T-helper 9 cell (primary cell): ENCODE data around the gene CMTM1.

Source experiments
- DNase-seq: peaks from one replicate; pipeline ENCODE4 v3.0.0-alpha.2; 2020
- total RNA-seq, 2 donors: gene quantifications; one replicate each; lab custom pipeline; 2026; lab: John Stamatoyannopoulos, UW

Gene CMTM1
- 0.48 to 3.9 reads per million in 2 donors for total RNA-seq

GRCh38 chr16:66566051-66566901 is at the start of gene CMTM1:
Gene CMTM1 (plus strand): TSS chr16:66566439. CDS start chr16:66566514, 75 bp downstream.
- DNase-seq, result no peak

DNA sequence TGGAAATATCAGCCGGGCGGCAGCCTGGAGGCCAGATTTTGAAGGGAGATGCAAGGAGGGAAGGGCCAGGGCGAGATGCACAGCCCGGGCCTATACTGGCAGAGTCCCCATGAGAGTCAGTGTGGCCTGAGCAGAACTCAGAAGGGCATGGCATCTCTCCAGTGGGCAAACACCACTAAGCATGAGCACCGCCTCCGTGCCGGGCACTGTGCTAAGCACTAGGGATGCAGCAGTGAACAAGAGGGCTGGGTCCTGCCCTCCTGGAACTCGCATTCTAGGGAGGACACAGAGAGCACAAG is 49.8 kb upstream of the CMTM1 start:
- DNase-seq, result no peak

DNA sequence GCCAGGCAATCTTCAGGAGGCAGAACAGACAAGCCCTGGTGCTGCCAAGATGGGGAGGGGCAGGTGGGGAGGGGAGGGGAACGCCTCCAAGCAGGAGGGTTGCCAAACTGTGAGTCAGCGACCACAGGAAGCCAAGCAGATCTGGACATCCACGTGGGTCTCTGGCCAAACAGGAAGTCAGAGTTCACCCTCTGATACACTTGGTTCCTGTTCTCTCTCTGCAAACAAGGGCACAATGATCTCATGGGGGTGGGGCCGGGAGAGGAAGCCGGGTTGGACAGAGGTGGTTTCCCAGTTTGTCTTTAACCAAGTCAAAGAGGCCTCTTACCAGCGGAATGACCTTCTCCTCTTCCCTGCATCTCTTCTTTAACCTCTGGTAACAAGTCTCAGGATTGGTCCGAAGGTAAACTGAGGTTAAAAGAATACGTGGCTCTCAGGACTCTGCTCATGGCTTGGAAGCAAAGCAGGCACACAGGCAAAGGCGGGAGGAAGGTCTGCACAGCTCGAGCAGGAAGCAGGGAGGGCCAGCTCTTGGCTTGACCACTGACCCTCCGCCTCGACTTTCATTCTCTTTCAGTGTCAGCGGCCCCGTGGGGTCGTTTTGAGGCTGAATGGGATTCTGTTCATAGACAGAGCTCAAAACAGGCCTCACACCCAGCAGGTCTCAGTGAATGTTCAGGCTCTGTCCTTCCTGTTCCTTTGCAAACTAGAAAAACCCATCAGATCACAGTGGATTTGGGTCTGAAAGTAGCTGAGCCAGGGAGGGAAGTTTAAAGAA is 49.2 kb upstream of the CMTM1 start:
- DNase-seq, result peak; percentile 67

DNA sequence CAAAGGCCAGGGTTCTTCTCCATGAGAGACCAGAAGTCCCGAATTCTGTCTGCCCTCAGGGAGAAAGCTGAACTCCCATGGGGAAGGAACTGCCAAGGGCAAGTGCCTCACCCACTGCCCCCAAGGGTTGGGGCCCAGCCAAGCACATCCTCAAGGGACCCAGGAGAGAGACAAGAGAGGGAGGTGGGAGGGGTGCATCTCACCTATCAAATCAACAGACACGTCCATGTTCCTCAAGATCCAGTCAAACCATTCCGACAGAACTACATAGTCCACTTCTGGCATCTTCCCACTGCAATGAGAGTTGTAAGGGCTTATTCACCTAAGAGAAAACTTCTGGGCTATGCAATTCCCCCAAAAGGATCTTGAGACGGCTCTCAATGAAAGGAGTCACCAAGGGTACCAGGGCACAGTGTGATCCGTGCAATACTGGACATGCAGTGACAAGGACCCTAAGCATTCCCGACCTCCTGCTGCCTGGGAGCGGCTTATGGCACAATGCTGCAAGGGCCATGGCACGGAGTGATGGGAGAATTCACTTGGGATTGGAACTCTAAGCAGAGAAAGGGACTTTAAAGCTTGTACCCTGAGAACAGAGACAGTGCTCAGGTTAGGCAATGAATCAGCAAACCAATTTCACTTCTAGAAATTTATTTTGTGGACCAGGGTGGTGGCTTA is 48.5 kb upstream of the CMTM1 start:
- DNase-seq, result no peak

DNA sequence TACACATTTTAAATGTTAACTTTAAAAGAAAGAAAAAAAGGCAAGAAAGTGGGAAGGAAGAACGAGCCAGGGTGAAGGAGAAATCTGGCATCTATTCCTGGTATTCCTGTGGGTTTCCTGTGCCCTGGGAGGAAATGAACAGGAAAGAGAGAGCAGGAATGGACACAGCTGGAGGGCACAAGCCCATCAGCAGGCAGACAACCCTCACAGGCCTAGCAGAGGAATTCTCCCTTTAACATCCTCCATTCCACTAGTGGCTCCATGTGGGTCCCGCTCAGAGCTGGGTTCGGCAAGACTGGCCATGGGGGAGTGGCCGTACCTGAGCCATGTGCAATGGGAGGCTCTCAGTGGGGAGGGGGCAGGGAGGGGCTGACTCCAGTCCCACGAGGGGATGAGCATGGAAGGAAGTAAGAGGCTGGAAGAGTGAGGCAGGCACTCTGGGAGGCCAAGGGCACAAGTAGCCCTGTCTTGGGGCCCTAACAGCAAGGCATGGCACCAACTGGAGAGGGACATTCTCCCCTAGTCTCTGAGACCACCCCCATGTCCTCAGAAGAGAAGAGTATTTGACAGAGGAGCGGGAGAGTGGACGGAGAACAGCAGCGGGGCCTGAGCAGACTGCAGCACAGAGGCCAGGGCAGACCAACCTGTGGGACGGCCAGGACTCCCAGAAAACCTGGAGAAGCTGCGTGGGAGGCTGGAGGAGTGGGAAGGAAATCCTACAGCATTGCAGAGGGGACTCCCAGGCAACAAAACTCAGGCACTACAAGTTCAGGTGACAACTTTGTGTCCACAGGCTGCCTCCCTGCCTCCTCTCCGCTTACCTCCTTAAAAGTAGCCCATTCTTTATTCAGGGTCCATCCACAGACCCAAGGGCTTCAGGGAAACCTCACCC is 46.5 kb upstream of the CMTM1 start:
- no peak for DNase-seq

GRCh38 chr16:66520406-66521170 is 45.7 kb upstream of the CMTM1 start:
- DNase-seq, result no peak

DNA sequence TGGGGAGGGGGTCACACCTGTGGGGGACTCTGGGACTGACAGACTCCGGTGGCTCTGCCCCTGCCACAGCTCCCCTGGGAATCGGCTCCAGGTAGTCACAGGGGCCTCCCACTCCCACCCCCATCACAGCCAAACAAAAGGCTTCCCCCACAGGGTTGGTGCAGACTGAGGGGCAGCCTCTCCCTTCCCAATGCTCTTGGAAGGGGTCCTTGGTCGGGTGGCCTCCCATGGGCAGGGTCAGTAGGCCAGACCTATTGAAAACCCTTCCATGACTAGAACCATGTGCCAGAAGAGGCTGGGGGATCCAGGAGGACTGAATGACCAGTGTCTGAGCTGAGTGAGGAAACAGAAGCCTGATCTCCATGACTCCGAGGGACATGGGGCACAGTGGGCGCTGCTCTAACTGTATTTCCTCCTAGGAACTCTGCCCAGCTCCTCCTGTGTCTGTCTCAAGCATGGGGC is 45.0 kb upstream of the CMTM1 start:
- DNase-seq, result no peak

GRCh38 chr16:66521951-66522771 is 44.1 kb upstream of the CMTM1 start:
- peak; percentile 77 for DNase-seq

- no peak for DNase-seq
Observed at GRCh38 chr16:66522816-66523590, 43.2 kb upstream of the CMTM1 start.

DNA sequence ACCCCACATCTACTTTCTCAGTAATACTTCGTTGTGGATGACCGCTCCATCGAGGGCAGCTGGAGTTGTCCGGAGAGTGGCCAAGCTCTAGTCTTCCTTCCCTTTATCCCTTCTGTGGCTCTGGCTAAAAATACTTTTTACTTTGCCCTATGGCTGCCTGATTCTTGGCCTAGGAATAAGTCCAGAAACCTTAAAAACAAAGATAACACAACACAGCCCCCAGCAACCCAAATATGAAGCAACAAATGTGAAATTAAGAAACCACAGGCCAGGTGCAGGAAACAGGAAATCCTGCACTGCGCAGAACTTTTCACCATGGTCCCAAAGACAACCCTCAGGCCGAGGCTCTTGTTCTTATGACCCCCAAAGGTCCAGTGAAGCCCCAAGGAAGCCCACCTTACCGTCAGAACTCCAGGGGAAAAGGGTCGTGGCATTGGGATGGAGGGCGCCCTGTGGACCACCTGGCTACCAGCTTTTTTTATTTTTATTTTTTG is 42.3 kb upstream of the CMTM1 start:
- DNase-seq, result no peak

DNA sequence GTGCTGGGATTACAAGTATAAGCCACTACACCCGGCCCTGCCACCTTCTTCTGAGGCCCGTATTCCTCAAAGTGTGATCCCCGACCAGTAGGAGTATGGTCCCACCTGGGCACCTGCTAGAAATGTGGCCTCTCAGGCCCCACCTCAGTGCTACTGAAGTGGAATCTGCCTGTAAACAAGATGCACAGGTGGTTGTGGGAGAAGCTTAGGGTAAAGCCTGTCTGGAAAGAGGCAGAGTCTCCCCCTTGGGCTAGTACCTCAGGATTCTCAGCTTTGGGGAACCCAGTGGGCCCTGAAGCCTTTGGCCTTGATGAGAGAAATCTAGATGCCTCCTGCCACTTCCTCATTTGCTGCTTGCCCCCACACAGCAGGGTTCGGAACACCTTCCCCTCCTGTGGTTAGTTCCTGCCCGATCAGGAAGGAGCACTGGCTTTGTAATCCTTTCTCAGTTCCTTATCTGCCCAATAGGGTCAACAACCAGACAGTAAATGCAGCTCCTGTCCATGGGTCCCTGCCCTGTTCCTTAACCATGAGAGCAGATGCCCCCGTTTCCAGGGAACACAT is 41.6 kb upstream of the CMTM1 start:
- DNase-seq, result no peak

GRCh38 chr16:66525396-66526180 is 40.7 kb upstream of the CMTM1 start:
- no peak for DNase-seq

DNA sequence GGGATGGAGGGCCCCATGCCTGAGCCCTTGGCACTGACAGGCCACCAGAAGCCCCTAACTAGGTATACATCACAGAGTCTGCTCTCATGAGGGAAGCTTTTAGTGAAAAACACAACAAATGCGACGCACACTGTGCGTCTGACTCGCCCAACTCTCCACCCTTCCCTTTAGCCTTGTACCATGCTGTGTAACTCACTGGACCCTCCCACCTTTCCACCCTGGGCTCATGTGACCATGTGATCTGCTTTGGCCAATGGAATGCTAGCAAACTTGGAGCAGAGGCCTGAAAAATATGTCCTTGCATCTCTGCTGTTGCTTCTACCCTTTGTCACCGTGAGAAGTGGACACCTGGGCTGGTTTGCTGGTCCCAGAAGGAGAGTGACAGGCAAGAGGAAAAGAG is 37.9 kb upstream of the CMTM1 start:
- DNase-seq, result no peak

- DNase-seq, result no peak
Observed at GRCh38 chr16:66529475-66529874, 36.8 kb upstream of the CMTM1 start.

DNA sequence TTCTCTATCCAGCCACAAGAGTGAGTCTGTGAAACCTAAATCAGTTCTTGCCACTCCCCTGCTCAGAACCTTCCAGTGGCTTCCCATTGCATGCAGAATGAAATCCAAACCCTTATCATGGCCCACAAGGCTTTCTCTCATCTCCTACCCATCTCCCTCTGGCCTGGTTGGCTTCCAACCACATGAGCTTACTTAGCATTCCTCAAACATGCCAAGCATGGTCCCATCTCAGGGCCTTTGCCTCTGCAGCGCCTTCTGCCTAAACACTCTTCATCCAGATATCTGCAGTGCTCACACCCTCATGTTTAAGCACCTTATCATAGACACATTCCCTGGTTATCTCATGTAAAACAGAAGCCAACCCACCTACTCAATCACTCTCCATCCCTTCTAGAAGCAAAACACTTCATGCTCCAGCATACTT is 31.9 kb upstream of the CMTM1 start:
- no peak for DNase-seq

DNA sequence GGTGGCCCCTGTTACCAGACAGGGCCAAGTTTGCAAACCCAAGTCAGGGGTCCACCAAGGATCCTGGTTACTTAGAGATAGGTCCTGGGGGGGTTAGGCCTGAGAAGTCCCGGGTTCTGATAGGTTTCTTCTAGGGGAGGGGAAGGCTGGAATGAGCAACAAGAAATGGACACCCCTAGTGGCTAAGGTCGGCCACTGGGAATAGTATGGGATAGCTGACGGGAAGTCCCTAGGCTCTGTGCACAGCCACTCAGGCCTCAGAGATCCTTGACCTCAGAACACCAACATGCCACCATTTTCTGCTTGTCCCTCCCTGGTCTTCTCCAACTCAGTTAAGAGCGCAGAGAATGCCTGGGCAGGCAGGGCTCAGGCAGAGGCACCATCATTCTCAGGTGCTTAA is 29.7 kb upstream of the CMTM1 start:
- no peak for DNase-seq

DNA sequence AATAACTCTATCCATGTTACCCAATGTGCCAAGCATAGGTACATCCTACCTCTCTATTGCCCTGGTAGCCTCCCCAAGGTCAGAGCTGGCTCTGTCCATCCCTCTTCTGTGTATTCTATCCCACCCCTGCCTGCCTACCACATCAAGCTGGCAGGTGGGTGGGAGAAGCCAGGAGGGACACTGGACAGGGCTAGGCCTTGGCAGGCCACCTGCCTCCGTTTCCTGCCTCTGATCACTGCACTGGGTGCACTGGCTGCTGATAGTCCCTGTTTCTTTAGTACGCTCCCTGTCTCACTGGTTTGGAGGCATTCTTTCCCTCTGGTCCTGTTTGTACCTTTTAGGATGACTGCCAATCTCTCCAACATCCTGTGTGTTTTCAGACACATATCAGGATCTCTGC is 29.0 kb upstream of the CMTM1 start:
- DNase-seq, result no peak

DNA sequence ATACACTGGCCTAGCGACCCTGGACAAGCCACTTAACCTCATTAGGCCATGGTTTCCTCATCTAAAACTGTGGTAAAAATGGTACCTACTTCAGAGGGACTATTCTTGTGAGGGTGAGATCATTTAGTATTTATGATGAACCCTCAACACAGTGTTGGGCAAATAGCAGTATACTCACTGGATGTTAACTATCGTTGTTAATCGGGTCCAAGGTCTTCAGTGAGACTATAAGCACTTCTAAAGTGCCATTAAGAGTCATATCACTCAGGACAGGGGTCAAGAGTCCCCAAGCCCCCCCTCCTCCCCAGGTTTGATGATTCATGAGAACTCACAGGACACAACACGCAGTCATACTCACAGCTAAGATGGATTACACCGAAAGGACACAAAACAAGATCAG is 27.3 kb upstream of the CMTM1 start:
- DNase-seq, result no peak
